OCI-LY3 (cell line): ENCODE data around the gene MYO1G.

Source experiments
- H2AFZ ChIP-seq: fragments of 200-600, 300-600 bp; shearing (Covaris generic); 2 replicates; pipeline ENCODE4 v1.6.0; 2014; ENCODE audit warnings: antibody characterized with exemption, low read depth, low read length
- H3K27ac ChIP-seq: fragments of 200-600, 300-600 bp; sonication (generic); 2 replicates; pipeline ENCODE4 v1.5.1; 2014; ENCODE audit warnings: mild to moderate bottlenecking, low read length, moderate library complexity, mixed read lengths
- H3K27me3 ChIP-seq: fragments of 200-600, 300-600 bp; sonication (generic); 2 replicates; pipeline ENCODE4 v1.6.1; 2014; ENCODE audit warnings: low read depth, low read length, mixed read lengths
- H3K36me3 ChIP-seq: fragments of 200-600, 300-600 bp; sonication (generic); replicated peaks from 2 replicates; pipeline ENCODE3; 2014; ENCODE audit warnings: low read depth, low read length, mixed read lengths
- H3K4me1 ChIP-seq: fragments of 300-600, 200-600 bp; sonication (generic); 2 replicates; pipeline ENCODE4 v1.6.1; 2014; ENCODE audit warnings: low read length, mixed read lengths
- H3K4me2 ChIP-seq: fragments of 200-600, 300-600 bp; sonication (generic); 2 replicates; pipeline ENCODE4 v1.6.1; 2014; ENCODE audit warnings: low read length, mixed read lengths
- H3K4me3 ChIP-seq: fragments of 300-600, 200-600 bp; sonication (generic); 2 replicates; pipeline ENCODE4 v1.5.1; 2014; ENCODE audit warnings: antibody characterized with exemption, mild to moderate bottlenecking, low read length, moderate library complexity
- H3K79me2 ChIP-seq: fragments of 300-600, 200-600 bp; shearing (Covaris generic); 2 replicates; pipeline ENCODE4 v1.6.1; 2014; ENCODE audit warnings: mild to moderate bottlenecking, low read length, mixed read lengths
- H3K9ac ChIP-seq: fragments of 300-600, 200-600 bp; shearing (Covaris generic); 2 replicates; pipeline ENCODE4 v1.6.0; 2014; ENCODE audit warnings: mild to moderate bottlenecking, low read length, moderate library complexity
- H3K9me3 ChIP-seq: fragments of 200-600, 300-600 bp; shearing (Covaris generic); 2 replicates; pipeline ENCODE4 v1.6.1; 2014; ENCODE audit warnings: low read length, mixed read lengths; ENCODE audit not compliant: insufficient read depth
- H4K20me1 ChIP-seq: fragments of 200-600, 300-600 bp; sonication (generic); 2 replicates; pipeline ENCODE4 v1.6.1; 2016; ENCODE audit warnings: low read length, mixed read lengths; ENCODE audit not compliant: insufficient read depth
- EZH2phosphoT487 ChIP-seq: fragments of 200-600 bp; shearing (Covaris generic); IDR thresholded peaks from 2 replicates; pipeline ENCODE4 v1.6.1; 2018; ENCODE audit warnings: antibody characterized with exemption, mixed run types, low read depth
- TF ChIP-seq, protein P1 (sequence below): fragments of 200-600, 300-600 bp; sonication (generic); IDR thresholded peaks from 2 replicates; pipeline ENCODE4 v1.5.1; 2014; ENCODE audit warnings: antibody characterized with exemption, low read length, low read depth

MYO1G gene

DNA sequence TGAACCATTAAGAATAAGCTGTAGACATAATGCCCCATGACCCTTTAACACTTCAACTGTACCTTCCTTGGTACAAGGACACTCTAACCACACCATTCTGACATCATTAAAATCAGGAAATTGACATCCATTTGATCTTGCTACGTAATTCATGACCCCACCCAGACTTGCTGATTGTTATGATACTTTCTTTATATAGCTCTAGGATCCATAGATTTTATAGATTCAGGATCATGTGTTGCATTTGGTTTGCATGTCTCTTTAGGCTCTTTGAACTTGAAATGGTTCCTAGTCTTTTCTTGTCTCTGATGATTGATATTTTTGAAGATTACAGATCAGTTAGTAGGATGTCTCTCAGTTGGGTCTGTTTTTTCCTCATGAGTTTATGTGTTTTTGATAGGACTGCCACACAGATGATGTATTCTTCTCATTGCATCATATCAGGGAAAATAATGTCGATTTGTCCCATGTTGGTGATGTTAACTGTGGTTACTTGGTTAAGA, 34.7 kb upstream of the MYO1G start:
- TF ChIP-seq, protein P1, sequence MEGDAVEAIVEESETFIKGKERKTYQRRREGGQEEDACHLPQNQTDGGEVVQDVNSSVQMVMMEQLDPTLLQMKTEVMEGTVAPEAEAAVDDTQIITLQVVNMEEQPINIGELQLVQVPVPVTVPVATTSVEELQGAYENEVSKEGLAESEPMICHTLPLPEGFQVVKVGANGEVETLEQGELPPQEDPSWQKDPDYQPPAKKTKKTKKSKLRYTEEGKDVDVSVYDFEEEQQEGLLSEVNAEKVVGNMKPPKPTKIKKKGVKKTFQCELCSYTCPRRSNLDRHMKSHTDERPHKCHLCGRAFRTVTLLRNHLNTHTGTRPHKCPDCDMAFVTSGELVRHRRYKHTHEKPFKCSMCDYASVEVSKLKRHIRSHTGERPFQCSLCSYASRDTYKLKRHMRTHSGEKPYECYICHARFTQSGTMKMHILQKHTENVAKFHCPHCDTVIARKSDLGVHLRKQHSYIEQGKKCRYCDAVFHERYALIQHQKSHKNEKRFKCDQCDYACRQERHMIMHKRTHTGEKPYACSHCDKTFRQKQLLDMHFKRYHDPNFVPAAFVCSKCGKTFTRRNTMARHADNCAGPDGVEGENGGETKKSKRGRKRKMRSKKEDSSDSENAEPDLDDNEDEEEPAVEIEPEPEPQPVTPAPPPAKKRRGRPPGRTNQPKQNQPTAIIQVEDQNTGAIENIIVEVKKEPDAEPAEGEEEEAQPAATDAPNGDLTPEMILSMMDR, result no peak
- no peak for TF ChIP-seq EZH2phosphoT487
- H3K79me2 ChIP-seq, result no peaks in the 10 kb centered on the region

DNA sequence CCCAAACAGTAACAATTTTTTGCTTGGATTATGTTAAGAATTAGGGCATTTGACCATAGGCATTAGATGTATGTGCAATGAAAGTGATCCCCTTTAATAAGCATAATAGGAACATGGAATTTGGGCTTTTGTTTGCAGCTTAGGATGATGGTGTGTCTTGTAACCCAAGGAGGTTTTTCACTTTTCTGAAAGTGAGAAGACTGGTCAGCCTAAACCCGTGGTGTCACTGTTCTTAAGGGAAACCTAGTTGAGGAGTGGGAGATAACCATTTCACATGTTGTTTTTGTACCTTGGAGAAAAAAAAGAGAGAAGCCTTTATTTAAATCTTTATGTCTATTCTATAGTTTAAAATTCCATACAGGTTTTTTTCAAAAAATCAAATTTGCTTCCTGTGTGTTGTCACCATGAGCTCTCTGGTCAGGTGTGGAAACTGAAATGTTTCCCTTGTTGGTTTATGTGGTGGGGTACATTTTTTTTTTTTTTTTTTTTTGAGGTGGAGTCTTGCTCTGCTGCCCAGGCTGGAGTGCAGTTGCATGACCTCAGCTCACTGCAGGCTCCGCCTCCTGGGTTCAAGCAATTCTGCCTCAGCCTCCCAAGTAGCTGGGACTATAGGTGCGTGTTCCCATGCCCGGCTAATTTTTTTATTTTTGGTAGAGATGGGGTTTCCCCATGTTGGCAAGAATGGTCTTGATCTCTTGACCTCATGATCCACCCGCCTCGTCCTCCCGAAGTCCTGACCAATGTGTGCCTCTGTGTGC, 28.9 kb upstream of the MYO1G start:
- peaks cover 11% of the 10 kb centered on the region; the same call in 1 of the 2 replicates for H4K20me1 ChIP-seq
- H3K36me3 ChIP-seq, result peaks cover 12% of the 10 kb centered on the region
- no peak overlapping the region for H3K9ac ChIP-seq
- H3K79me2 ChIP-seq, result peaks cover 13% of the 10 kb centered on the region
- no peak overlapping the region for H3K27ac ChIP-seq
- TF ChIP-seq EZH2phosphoT487, result no peak
- TF ChIP-seq, protein P1, result no peak
- H3K4me2 ChIP-seq, result no peak overlapping the region
- no peaks in the 10 kb centered on the region for H3K4me1 ChIP-seq
- no peaks in the 10 kb centered on the region for H3K27me3 ChIP-seq
- no peak overlapping the region for H3K4me3 ChIP-seq
- H2AFZ ChIP-seq, result no peak overlapping the region
- no peaks in the 10 kb centered on the region for H3K9me3 ChIP-seq

More for the DNA sequence above, 34.7 kb upstream of the MYO1G start:
- Histone ChIP-seq H3K27me3 (no peaks in the 10 kb centered on the region), H3K27ac (no peak overlapping the region), H3K9me3 (no peaks in the 10 kb centered on the region), H3K4me3 (no peak overlapping the region), H3K4me1 (no peaks in the 10 kb centered on the region), H3K36me3 (peaks cover 15% of the 10 kb centered on the region), H3K9ac (no peak overlapping the region), H2AFZ (no peak overlapping the region), H3K4me2 (no peak overlapping the region), H4K20me1 (0 out of 2 replicates have a peak, but pooled peaks cover 3% of the 10 kb centered on the region)

- Histone ChIP-seq H4K20me1 (peaks cover 16% of the 10 kb centered on the region), H3K27ac (no peak overlapping the region), H3K4me1 (no peaks in the 10 kb centered on the region), H3K79me2 (peaks cover 20% of the 10 kb centered on the region), H2AFZ (no peak overlapping the region), H3K4me3 (no peak overlapping the region), H3K9ac (no peak overlapping the region), H3K9me3 (no peaks in the 10 kb centered on the region), H3K27me3 (no peaks in the 10 kb centered on the region), H3K36me3 (peaks cover 7% of the 10 kb centered on the region), H3K4me2 (no peak overlapping the region)
- TF ChIP-seq, protein P1, result no peak
- TF ChIP-seq EZH2phosphoT487, result no peak
Measured at GRCh38 chr7:45007106-45007505, 28.3 kb upstream of the MYO1G start.

DNA sequence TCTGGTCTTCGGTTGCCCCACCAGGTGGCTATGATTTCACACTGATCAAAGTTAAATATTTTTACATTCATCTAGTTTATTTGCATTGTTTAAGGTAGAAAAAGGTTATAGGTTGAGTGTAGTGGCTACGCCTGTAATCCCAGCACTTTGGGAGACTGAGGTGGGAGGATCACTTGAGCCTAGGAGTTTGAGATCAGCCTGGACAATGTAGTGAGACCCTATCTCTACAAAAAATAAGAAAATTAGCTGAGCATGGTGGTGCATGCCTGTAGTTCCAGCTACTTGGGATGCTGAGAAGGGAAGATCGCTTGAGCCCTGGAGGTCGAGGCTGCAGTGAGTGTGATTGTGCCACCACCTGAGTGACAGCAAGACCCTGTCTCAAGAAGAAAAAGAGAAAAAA, 25.0 kb upstream of the MYO1G start:
- Histone ChIP-seq H3K4me2 (no peak overlapping the region), H3K4me3 (no peak overlapping the region)

More for the DNA sequence above, 25.0 kb upstream of the MYO1G start:
- Histone ChIP-seq H4K20me1 (peaks cover 28% of the 10 kb centered on the region), H3K4me1 (peaks cover 11% of the 10 kb centered on the region), H3K27me3 (no peaks in the 10 kb centered on the region), H3K27ac (no peak overlapping the region), H3K36me3 (peaks cover 5% of the 10 kb centered on the region), H3K79me2 (peaks cover 37% of the 10 kb centered on the region), H3K9me3 (no peaks in the 10 kb centered on the region), H3K9ac (no peak overlapping the region), H2AFZ (no peak overlapping the region)
- no peak for TF ChIP-seq EZH2phosphoT487
- TF ChIP-seq, protein P1, result no peak
